ENCODE data around the gene WDR62.
"Not testable (repeated sequence)": the region's sequence is repeated elsewhere in the genome, so short reads cannot be mapped to it uniquely, and the experiment has no call there.

The WDR62 gene

DNA sequence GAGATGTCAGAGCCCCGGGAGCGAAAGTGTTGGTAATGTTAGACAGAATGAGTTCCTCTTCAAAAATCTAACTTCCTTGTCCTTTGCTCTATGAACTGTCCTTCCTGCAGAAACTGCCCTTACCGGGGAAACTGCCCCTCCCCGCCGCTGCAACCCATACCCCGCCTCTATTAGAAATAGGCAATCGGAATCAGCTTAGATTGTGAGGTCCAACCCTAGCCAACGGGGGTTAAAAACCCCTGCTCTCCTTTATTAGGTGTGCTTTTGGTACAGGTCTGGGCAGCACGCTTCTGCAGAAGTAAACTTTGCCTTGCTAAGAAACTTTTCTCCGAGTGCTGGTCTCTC, 73.7 kb downstream of the WDR62 start:
- no peak for DNase-seq (ENCODE audit: low read depth)
- H3K4me3 ChIP-seq (ENCODE audit: low read depth, low read length): peak overlapping the region; percentile 57

DNA sequence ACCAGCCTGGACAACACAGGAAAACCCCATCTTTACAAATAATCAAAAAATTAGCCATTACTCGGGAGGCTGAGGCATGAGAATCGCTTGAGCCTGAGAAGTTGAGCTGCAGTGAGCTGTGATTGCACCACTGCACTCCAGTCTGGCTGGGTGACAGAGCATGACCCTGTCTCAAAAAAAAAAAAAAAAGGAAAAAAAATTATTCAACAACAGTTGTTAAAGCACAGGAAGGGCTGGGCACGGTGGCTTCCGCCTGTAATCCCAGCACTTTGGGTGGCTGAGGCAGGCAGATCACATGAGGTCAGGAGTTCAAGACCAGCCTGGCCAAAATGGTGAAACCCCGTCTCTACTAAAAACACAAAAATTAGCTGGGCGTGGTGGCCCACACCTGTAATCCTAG, 76.5 kb downstream of the WDR62 start:
- not testable (repeated sequence) for DNase-seq (ENCODE audit: low read depth); H3K4me3 ChIP-seq (ENCODE audit: low read depth, low read length)

DNA sequence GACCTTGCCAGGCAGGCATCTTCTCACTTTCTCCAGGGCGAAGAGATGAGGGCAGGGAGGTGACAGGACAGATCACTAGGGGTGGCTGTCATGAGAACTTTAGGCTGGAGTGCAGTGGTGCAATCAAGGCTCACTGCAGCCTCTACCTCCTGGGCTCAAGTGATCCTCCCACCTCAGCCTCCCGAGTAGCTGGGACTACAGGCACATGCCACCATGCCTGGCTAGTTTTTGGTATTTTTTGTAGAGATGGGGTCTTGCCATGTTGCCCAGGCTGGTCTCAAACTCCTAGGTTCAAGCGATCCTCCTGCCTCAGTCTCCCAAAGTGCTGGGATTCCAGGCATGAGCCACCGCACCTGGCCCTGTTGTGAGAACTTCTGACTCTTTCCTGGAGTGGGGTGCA, 80.2 kb downstream of the WDR62 start:
- DNase-seq (ENCODE audit: low read depth); H3K4me3 ChIP-seq (ENCODE audit: low read depth, low read length): not testable (repeated sequence)

DNA sequence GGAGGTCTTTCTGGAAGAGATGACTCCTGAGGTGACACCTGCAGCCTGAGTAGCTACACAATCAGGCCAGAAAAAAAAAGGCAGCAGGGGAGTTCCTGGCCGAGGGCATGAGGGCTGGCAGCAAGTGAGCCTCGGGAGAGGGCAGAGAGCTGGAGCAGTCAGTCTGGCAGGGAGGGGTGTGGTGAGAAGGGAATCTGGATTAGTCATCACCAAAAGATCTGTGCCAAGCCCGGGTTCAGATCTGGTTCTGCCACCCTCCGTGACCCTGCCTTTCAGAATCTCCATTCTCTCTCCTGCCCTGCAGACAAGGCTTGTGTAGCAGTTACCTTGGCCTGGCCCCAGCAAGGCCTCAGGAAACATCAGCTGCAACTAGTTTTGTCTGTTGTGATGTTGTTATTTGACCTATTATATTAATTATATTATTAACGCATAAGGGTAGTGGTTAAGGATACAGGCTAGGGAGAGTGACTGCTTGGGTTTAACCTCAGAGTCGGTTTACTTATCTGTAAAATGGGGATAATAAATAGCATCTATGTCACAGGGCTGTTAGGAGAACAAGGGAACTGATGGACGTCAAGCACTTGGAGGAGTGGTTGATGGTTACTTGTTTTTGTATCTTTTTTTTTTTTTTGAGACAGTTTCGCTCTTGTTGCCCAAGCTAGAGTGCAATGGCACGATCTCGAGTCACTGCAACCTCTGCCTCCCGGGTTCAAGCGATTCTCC, 82.4 kb downstream of the WDR62 start:
- H3K4me3 ChIP-seq (ENCODE audit: low read depth, low read length): no peak overlapping the region
- DNase-seq (ENCODE audit: low read depth): no peak

DNA sequence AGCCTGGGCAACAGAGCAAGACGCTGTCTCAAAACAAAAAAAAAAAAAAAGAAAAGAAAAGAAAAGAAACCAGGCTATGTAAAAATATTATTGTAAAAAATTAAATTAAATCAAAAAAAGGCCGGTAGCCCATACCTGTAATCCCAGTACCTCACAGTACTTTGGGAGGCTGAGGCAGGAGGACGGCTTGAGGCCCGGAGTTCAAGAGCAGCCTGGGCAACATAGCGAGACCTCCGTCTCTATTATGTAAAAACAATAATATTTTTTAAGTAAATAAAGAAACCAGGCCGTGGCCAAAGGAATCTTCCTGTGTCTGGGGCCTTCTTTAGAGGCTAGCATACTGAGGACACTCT, 84.4 kb downstream of the WDR62 start:
- no peak for DNase-seq (ENCODE audit: low read depth)
- H3K4me3 ChIP-seq (ENCODE audit: low read depth, low read length): peak overlapping the region; percentile 86

DNA sequence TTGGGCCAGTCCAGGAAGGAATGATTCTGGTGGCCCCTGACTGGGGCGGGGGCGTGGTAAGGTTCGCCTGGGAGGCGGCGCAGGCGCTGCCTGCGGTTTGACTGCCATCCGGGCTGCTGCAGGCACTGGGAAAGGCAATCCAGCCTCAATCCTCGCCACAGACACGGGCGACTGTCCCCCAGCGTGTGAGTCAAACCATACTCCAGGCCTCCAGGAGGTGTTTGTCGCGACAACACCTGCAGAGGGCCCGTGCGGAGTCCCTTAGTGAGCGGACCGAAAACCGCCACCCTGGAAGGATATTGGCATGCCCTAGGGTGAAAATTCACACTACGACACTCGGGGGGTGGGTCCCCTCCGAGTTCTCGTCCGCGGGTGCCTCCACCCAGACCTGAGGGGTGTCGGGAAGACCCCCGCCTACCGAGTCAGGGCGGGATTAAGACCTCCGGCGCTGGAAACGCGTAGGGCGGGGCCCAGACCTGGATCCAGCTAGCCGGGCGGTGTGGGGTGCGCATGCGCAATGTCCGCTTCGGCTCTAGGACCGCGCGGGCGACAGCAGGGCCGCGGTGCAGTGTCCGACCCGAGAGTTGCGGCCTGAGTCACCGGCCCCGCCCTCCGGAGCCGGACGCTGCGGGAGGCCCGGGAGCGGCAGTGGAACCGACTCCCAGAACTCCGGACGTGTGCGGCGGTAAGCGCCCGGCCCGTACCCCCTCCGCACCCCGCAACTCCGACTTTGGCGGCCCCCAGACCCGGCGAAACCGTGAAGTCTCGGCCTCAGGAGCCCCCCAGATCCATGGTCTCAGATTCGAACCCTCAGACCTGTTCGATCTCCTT, 85.0 kb downstream of the WDR62 start, which contains the start of gene CAPNS1:
TSS of gene CAPNS1 (plus strand) at position 594 of the 831 bp plus-strand sequence. CDS start 946 bp downstream, outside the sequence.
- H3K4me3 ChIP-seq (ENCODE audit: low read depth, low read length): peak within 1 kb of the TSS; percentile 86
- DNase-seq (ENCODE audit: low read depth): peak; percentile 74

DNA sequence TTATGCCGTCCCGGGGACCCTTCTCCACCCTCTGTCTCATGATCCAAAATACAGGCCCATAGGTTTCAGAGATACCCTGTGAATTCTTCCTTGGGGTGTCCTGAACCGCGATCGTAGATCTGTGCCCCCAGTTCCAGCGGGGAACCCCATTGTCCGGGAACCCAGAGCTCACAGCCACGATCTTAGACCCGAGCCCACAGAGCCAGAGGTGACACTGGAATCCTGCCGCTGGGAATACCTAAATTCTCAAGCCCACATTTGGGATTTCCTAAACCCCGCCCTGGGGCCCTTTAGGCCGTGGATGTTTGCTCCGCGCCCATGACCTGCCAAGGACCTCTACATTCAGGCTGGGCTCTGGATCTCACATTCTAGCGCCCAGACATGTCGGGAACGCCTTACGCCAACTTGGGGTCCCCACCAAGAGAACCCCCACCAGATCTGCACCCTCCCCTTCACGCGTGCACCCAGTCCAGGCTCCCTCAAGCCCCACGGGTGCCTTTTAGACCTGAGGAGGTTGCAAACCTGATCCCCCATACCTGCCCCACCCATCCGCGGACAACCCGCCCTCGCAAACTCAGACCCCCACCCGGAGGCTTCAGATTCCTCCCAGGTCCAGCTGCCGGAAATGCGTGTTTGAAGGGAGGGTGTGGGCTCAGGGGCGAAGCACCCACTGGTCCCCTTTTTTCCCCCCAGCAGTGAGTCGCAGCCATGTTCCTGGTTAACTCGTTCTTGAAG, 85.8 kb downstream of the WDR62 start:
- DNase-seq (ENCODE audit: low read depth): no peak
- peak overlapping the region; percentile 86 for H3K4me3 ChIP-seq (ENCODE audit: low read depth, low read length)

DNA sequence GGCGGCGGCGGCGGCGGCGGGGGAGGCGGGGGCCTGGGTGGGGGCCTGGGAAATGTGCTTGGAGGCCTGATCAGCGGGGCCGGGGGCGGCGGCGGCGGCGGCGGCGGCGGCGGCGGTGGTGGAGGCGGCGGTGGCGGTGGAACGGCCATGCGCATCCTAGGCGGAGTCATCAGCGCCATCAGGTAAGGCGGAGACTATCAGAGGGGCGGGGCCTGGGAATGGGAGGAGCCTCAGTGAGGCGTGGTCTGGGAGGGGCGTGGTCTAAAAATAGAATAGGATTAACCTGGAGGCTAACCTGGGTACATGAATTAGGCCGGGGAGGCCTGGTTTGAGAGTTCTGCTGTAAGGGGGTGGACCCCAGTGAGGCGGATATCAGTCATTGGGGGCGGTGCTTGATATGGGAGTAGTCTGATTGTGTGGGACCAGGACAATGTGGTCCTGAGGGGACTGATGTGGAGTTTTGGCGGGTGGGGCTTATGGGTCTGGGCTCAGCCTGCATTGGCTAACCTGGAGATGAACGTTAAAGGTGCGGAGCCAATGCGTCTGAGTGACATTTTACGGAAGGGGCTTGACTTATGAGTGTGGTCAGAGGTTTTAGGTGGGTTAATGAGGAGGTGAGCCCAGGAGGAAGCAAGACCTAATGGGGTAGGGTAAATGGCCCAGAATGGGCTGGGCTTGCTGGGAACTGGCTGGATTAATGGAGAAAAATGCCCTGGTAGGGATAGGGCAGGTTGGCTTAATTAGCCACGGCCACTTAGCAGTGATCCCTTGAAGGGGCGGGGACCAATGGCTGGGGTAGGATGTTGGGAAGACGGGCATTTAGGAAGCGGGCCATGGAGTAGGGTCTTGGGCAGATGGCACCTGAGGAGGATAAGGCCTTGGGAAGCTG, 86.6 kb downstream of the WDR62 start:
- DNase-seq (ENCODE audit: low read depth): peak; percentile 36

DNA sequence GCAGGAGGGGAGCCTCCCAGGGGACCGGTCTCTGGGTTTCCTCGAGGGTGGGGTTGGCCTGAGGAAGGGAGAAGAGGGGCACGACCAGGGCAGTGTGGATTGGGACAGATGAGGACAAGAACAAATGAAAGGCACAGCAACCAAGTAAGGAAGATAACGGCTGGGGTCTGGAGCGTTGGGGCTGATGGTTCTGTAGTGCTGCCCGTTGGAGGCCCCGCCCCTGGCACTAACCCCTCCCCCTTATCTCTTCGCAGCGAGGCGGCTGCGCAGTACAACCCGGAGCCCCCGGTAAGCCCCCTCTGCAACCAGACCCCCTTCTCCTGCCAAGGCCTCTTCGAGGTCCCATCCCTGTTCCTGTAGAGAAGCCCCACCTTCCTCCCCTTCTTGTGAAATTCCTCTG, 87.3 kb downstream of the WDR62 start:
- DNase-seq (ENCODE audit: low read depth): no peak
- no peak overlapping the region for H3K4me3 ChIP-seq (ENCODE audit: low read depth, low read length)

More for the DNA sequence above, 86.6 kb downstream of the WDR62 start:
- H3K4me3 ChIP-seq (ENCODE audit: low read depth, low read length): peak overlapping the region; percentile 86

DNA sequence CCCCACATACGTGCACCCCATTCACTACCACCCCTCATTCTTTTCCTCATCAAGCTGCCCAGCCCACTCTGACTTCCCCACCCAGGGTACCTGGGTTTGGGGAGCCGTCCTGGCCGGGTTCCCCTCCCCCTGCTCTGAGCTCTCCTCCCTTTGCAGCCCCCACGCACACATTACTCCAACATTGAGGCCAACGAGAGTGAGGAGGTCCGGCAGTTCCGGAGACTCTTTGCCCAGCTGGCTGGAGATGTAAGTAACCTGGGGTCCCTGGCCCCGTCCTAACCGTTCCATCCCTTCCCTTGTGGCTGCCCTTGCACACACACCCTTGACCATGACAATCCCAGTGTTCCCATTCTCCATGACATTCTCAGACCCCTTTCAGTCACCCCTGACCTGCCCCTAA, 87.8 kb downstream of the WDR62 start:
- no peak overlapping the region for H3K4me3 ChIP-seq (ENCODE audit: low read depth, low read length)
- DNase-seq (ENCODE audit: low read depth): no peak

DNA sequence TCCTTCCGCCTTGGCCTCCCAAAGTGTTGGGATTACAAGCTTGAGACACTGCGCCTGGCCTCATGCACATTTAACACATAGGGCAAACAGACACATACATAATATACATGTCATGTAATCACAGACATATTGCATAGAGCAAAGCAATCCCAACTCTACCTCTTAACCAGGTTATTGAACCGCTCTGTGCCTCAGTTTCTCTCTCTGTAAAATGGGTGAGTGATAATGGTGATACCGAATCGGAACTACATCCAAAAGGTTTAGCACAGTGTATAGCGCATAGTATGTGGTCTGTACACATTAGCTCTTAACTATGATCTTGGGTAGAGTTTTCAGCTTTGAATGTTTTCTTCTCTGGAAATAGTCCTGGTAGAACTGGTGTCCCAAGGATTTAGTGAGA, 89.9 kb downstream of the WDR62 start:
- DNase-seq (ENCODE audit: low read depth): no peak
- no peak overlapping the region for H3K4me3 ChIP-seq (ENCODE audit: low read depth, low read length)

DNA sequence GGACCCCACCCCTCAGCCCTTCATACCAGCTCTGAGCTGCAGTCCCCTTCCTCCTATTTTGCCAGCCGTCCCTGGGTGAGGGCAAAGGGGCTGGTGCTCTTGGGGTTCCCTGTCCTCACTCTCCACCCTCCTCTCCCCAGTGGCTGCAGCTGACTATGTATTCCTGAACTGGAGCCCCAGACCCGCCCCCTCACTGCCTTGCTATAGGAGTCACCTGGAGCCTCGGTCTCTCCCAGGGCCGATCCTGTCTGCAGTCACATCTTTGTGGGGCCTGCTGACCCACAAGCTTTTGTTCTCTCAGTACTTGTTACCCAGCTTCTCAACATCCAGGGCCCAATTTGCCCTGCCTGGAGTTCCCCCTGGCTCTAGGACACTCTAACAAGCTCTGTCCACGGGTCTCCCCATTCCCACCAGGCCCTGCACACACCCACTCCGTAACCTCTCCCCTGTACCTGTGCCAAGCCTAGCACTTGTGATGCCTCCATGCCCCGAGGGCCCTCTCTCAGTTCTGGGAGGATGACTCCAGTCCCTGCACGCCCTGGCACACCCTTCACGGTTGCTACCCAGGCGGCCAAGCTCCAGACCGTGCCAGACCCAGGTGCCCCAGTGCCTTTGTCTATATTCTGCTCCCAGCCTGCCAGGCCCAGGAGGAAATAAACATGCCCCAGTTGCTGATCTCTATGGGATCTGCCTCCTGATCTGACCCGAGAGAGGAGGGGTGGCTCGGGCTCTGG, 95.1 kb downstream of the WDR62 start:
- no peak for DNase-seq (ENCODE audit: low read depth)
- no peak overlapping the region for H3K4me3 ChIP-seq (ENCODE audit: low read depth, low read length)

DNA sequence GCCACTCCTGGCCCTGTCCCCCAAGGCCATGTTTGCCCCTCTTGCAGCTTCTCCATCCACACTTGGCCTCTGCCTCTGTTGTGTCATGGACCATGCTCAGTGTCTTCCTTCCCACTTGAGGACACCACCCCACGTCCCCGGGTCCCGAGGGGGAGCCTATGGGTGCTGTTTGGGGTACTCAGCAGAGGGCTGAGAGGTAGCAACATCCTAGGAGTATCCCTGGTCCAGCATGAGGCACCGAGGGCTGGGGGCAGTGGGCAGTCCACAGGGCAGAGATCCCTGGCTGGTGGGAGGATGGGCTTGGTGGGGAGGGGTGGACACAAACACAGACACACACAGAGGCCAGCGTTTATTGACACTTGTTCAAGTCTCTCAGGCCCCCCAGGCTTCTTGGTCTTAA, 95.9 kb downstream of the WDR62 start:
- no peak for DNase-seq (ENCODE audit: low read depth)

DNA sequence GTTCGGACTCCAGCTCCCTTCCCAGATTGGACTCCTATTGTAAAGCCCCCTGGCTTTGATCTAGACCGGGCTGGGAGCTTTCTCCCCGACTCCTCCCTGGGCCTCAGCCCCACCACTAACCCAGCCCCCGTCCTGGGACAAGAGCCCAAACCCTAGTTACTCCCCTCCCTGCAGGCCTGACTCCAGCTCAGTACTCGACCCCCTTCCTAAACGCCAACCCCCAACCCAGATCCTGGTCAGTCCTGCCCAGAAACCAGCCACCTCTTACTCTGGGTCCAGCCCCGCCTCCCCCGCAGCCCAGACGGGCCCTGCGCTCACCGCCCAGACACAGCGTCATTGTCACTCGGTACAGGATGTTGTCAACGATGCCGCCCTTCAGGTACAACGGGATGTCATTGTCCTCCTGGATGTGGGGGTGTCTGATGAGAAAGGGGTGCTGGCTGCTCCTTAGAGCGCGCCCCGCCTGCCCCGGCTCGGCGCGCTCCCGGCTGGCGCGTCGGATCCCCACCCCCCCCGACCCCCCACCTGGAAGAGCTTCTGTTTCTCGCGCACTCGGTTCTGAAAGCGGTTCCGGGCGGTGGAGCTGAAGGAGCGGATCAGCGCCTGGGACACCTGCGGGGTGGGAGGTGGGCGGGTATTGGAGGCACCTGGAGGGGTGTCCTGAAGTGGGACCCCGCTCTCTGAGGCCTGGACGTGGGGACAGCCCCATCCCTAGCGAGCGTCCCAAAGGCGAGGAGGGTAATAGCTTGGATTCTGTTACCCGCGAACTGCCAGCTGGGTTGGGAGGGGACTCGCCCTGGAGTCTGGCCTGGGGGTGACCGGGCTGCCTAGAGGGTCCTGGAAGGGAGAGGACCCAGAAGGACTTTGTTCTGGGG, 96.7 kb downstream of the WDR62 start:
- H3K4me3 ChIP-seq (ENCODE audit: low read depth, low read length): peak overlapping the region; percentile 17
- no peak for DNase-seq (ENCODE audit: low read depth)

More for the DNA sequence above, 95.9 kb downstream of the WDR62 start:
- no peak overlapping the region for H3K4me3 ChIP-seq (ENCODE audit: low read depth, low read length)

DNA sequence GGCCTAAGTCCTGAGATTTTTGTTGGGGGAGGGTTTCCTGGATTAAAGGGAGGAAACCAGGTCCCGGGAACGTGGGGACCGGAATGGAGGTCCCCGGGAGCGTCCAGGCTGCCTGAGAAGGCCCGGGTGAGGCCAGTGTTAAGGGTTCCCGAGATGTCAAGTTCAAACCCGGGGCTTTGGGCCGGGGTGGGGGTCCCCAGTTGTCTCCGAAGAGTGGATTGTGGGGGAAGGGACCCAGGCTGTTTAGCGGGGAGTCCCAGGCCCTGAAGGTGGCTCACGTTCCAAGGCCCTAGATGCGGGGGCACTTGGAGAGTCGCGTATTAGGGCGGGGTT, 97.3 kb downstream of the WDR62 start:
- no peak for DNase-seq (ENCODE audit: low read depth)
- peak overlapping the region; percentile 17 for H3K4me3 ChIP-seq (ENCODE audit: low read depth, low read length)

DNA sequence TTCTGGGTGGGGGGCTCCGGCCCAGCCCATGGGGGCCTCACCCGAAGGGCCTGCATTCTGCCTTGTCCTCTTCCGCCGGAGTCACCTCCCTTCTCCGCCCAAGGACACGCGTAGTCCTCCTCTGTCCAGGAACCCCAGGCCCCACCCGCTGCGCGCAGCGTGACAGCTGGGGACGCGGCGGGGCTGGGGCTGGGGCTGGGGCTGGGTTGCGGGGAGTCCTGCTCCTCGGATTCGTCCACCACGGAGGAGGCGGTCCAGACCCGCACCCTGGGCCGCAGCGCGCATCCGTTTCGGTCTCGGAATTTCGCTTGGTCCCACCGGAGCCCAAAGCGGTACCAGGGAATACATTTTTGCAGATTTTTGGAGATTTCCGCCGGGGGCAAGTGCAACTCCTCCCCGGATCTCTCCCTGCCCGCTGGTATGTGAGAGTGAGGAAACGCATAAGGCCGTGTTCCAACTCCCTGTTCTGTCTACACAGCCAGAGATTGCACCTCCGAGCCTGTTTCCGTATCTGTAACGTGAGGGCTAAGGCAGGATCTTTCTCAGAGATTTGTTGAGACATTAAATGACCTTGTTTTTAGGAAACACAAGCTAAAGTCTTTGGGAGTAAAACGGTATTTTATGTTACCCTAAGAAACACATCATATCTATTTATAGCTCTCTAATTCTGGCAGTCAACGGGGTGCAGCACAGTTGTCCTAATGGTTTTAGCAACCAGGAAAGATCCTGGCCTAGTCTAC, 97.8 kb downstream of the WDR62 start, which contains the start of gene COX7A1:
TSS of gene COX7A1 (minus strand) at position 96 of the 740 bp plus-strand sequence. CDS start at position 56, 40 bp downstream.
- peak within 1 kb of the TSS; percentile 17 for H3K4me3 ChIP-seq (ENCODE audit: low read depth, low read length)
- DNase-seq (ENCODE audit: low read depth): no peak

DNA sequence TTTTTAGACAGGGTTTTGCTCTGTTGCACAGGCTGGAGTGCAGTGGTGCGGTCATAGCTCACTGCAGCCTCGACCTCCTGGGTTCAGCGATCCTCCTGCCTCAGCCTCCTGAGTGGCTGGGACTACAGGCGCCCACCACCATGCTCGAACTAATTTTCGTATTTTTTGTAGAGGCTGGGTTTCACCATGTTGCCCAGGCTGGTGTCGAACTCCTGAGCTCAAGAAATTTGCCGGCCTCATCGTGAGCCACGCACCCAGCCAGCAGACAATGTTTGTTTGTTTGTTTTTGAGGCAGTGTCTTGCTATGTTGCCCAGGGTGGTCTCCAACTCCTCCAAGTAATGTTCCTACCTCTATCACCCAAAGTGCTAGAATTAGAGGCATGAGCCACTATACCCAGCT, 98.4 kb downstream of the WDR62 start:
- DNase-seq (ENCODE audit: low read depth): no peak
- H3K4me3 ChIP-seq (ENCODE audit: low read depth, low read length): no peak overlapping the region
